Middle frontal gyrus (tissue), 1 donor: ENCODE data around the gene SERPINE1.
"Not testable (repeated sequence)": the region's sequence is repeated elsewhere in the genome, so short reads cannot be mapped to it uniquely, and the experiment has no call there.

Source experiments
- DNase-seq: peaks from one replicate; pipeline ENCODE4 v3.0.0-alpha.2; 2015; ENCODE audit warnings: low spot score; ENCODE audit errors: extremely low spot score

SERPINE1 gene

DNA sequence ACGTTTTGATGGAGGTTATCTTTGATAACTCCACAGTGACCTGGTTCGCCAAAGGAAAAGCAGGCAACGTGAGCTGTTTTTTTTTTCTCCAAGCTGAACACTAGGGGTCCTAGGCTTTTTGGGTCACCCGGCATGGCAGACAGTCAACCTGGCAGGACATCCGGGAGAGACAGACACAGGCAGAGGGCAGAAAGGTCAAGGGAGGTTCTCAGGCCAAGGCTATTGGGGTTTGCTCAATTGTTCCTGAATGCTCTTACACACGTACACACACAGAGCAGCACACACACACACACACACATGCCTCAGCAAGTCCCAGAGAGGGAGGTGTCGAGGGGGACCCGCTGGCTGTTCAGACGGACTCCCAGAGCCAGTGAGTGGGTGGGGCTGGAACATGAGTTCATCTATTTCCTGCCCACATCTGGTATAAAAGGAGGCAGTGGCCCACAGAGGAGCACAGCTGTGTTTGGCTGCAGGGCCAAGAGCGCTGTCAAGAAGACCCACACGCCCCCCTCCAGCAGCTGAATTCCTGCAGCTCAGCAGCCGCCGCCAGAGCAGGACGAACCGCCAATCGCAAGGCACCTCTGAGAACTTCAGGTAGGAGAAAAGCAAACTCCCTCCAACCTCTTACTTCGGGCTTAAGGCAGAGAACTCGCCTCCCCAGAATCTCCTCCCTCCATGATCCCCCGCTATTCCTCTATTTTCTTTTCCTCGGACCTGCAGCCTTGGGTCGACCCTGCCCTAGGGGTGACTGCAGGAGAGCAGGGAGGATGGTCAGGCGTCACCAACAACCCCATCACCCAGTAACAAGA, at the start of gene SERPINE1:
Gene SERPINE1, plus strand, starts transcription at position 454 of the 809 bp plus-strand sequence. CDS start 1,290 bp downstream, outside the sequence.
- DNase-seq = no peak

DNA sequence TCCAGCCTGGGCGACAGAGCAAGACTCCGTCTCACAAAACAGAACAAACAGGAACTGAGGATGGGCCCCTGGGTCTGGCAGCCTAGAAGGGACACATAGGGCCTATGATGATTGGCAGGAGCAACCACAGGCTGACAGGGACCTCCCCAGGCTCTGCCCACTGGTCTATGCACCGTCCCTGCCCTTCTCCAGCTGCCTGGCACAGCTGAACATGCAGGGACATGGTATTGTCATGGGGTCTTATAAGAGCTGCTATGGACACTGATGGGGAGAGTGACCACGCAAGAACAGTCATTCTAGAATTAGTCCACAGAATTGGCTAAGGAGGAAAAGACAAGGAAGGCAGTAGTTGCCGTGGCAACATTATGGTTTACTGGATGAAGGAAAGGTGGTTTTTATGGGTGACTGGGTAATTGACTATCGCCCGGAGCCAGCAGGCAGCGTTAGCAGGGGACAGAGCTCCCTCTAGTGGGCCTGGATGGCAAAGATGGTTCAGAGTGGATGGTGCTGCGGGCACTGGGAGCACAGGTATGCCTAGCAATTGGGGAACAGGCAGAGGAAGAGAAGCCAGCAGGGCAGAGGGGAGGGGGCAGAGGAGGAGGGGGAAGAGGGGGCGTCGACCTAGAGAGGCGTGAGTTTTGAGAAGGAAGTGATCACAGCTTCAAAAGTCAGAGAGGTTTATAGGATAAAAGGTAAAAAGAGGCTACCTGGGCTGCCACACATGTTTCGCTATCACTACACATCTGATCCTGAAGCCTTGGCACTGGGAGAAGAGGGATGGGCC, 49.4 kb upstream of the SERPINE1 start:
- DNase-seq = peak; percentile 62

DNA sequence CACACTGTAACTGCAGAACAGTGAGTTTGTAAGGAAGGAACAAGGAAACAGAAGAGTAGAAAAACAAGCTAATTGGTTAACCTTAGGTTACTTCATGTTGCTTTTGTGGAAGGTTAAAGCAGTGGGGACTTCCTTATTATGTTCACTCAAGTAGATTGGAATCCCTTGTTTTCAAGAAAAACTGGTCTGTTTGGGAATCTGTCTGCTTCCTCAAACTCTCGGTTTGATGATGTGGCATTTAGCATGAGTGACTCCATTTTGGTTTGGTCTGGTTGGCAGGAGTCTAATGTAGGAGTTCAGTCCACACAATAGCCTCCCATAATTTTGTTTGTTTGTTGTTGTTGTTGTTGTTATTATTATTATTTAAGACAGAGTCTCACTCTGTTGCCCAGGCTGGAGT, 45.5 kb upstream of the SERPINE1 start:
- DNase-seq = no peak

DNA sequence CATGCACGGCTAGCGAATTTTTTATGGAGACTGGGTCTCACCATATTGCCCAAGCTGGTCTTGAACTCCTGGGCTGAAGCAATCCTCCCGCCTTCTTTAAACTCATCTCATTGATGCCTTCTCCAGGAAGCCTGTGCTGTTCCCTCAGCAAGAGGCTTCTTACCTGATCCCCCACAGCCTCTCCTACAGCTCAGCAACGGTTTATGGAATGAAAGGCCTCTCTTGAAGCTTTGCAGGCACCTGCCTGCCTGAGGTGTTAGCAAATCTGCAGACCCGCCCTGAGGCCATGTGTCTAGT, 42.1 kb upstream of the SERPINE1 start:
- DNase-seq = no peak

DNA sequence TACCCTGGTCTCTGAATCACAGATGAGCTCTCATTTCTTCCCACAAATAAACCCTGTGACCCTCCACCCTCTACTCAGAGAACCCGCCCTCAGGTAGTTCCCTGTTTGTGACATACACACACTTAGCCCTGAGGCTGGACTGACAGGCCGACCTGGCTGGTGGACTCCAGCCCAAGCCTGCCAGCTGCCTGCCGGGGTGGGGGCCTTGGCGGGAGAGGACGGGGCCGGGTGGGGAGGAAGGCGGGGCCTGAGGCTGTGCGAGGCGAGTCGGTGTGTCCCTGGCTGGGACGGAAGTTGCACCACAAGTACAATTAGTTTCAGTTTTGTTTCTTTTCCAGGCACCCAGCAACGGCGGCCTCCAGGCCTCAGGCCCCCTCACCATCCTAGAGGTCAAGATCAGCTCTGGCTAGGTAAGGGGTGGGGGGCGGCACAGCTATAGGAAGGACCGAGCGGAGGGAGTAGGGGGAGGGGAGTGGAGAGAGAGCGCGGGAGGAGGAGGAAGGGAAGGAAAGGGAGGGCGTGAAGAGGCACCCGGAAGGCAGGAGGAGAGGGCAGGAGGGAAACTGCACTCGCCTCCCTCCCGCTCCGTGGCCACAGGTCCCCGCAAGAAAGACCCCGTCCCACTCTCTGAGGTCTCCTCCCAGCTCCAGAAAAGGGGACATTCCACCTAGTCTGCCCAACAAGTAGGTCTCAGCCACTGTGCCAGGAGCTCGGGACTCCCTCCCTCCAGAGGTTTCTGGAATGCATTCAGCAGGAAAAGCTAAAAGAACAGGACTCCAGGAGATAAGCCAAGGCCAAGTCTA, 41.5 kb upstream of the SERPINE1 start, which contains the start of gene TRIM56:
Gene TRIM56, plus strand, starts transcription at position 320 of the 803 bp plus-strand sequence. CDS start 1,832 bp downstream, outside the sequence.
- DNase-seq = no peak

DNA sequence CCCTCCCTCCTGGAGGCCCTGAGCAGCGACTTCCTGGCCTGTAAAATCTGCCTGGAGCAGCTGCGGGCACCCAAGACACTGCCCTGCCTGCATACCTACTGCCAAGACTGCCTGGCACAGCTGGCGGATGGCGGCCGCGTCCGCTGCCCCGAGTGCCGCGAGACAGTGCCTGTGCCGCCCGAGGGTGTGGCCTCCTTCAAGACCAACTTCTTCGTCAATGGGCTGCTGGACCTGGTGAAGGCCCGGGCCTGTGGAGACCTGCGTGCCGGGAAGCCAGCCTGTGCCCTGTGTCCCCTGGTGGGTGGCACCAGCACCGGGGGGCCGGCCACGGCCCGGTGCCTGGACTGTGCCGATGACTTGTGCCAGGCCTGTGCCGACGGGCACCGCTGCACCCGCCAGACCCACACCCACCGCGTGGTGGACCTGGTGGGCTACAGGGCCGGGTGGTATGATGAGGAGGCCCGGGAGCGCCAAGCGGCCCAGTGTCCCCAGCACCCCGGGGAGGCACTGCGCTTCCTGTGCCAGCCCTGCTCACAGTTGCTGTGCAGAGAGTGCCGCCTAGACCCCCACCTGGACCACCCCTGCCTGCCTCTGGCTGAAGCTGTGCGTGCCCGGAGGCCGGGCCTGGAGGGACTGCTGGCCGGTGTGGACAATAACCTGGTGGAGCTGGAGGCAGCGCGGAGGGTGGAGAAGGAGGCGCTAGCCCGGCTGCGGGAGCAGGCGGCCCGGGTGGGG, 39.4 kb upstream of the SERPINE1 start:
- no peak for DNase-seq

DNA sequence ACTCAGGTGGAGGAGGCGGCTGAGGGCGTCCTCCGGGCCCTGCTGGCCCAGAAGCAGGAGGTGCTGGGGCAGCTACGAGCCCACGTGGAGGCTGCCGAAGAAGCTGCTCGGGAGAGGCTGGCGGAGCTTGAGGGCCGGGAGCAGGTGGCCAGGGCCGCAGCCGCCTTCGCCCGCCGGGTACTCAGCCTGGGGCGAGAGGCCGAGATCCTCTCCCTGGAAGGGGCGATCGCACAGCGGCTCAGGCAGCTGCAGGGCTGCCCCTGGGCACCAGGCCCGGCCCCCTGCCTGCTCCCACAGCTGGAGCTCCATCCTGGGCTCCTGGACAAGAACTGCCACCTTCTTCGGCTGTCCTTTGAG, 38.9 kb upstream of the SERPINE1 start:
- DNase-seq = no peak

DNA sequence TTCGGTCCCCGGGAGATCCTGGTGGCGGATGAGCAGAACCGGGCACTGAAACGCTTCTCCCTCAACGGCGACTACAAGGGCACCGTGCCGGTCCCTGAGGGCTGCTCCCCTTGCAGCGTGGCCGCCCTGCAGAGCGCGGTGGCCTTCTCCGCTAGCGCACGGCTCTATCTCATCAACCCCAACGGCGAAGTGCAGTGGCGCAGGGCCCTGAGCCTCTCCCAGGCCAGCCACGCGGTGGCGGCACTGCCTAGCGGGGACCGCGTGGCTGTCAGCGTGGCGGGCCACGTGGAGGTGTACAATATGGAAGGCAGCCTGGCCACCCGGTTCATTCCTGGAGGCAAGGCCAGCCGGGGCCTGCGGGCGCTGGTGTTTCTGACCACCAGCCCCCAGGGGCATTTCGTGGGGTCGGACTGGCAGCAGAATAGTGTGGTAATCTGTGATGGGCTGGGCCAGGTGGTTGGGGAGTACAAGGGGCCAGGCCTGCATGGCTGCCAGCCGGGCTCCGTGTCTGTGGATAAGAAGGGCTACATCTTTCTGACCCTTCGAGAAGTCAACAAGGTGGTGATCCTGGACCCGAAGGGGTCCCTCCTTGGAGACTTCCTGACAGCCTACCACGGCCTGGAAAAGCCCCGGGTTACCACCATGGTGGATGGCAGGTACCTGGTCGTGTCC, 37.9 kb upstream of the SERPINE1 start:
- DNase-seq = no peak

DNA sequence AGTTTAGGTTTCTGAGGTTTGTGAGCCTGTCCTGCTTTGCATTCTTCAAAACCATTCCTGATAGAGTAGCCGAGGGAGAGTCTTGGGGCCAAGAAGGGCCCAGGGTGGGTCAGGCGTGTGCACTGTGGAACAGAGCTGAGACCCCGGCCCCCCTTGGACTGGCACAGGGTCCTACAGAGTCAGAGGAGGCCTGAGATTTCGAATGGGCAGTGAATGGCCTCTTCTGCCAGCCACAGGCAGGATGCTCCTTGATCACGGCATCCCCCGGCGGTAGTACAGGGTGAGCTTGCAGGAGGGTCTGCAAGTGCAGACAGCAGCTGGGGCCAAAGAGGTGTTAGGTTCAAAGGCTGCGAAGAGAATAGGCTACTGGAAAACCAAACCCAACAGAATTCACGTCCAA, 37.0 kb upstream of the SERPINE1 start:
- no peak for DNase-seq

DNA sequence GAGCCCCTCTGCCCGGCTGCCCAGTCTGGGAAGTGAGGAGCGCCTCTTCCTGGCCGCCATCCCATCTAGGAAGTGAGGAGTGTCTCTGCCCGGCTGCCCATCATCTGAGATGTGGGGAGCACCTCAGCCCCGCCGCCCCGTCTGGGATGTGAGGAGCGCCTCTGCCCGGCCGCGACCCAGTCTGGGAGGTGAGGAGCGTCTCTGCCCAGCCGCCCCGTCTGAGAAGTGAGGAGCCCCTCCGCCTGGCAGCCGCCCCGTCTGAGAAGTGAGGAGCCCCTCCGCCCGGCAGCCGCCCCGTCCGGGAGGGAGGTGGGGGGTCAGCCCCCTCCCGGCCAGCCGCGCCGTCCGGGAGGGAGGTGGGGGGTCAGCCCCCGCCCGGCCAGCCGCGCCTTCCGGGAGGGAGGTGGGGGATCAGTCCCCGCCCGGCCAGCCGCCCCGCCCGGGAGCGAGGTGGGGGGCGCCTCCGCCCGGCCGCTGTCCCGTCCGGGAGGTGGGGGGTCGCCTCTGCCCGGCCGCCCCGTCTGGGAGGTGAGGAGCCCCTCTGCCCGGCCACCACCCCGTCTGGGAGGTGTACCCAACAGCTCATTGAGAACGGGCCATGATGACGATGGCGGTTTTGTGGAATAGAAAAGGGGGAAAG, 34.5 kb upstream of the SERPINE1 start:
- not testable (repeated sequence) for DNase-seq

DNA sequence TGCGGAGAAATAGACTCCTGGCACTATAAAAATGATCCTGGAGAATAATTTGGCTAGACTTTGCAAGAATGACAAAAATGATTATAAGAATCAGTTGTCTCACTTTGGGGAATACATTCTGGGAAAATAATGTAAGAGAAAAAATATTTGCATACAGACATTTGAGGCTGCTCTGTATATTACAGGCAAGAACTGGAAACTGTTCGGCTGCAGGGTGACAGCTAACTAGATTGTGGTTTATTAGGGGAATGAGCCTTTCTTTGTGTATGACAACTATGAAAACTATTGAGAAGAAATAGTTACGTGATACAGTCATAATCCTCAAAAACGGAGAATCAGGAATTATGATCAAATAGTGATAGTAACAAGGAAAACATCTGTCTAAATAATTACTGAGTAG, 33.0 kb upstream of the SERPINE1 start:
- no peak for DNase-seq

DNA sequence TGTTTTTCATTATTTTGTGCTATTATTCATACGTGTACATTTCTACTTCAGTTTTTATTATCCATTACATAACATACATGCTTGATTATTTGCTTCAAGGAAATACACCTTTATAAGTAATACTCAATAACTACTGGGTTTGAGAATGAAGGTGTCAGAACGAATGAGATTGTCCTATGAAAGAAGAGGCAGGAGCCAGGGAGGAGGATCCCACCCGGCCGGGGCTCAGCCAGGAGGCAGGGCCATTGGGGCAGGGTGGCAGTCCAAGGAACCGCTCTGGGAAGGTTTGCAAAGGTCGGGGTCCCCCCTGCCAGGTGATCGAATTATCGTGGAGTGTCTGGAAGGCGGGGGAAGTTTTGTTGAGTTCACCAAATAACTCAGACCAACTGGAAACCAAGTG, 32.5 kb upstream of the SERPINE1 start:
- DNase-seq = no peak

DNA sequence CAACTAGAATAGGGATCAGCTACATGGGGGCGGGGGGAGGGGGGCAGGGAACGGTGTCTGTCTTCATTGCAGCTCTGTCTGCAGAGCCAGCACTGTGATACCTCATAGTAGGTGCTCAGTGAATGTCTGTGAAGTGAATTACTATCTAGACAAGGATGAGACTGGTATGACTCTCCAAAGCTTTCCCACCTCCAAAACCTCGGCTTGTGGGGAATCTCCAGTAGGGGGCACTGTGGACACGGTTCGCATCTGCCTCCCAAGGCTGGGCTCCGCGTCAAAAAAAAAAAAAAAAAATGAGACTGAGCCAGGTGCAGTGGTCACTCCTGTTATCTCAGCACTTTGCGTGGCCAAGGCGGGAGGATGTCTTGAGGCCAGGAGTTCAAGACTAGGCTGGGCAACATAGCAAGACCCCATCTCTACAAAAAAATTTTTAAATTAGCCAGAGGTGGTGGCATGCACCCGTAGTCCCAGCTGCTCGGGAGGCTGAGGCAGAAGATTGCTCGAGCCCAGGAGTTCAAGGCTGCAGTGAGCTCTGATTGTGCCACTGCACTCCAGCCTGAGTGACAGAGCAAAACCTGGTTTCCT, 32.0 kb upstream of the SERPINE1 start:
- no peak for DNase-seq

DNA sequence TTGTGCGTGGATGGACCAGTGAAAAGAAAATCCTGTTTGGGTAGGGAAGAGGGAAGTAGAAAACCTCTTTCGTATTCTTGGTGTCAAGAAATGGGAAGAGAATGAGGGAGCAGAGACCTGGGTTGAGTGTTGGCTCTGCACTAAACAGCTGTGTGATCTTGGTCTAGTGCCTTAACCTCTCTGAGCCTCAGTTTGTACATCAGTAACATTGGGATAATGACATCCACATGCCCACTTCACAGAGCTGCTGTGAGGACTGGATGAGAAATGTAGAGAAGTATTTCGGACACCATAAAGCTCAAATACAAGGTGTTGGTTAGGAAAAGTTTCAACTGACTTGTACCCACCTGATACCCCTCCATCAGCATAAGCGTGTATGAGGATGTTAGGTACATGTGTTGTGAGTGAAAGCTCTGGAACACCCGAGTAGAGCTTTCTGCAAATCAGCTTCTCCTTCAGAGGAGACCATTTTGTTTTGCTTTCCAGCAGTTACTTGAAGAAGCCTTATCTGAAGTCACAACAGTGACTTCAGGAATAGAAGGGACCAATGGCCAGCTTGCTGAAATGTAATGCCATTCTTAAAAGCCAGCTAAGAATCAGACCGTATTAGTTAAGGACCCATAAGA, 30.5 kb upstream of the SERPINE1 start:
- no peak for DNase-seq

DNA sequence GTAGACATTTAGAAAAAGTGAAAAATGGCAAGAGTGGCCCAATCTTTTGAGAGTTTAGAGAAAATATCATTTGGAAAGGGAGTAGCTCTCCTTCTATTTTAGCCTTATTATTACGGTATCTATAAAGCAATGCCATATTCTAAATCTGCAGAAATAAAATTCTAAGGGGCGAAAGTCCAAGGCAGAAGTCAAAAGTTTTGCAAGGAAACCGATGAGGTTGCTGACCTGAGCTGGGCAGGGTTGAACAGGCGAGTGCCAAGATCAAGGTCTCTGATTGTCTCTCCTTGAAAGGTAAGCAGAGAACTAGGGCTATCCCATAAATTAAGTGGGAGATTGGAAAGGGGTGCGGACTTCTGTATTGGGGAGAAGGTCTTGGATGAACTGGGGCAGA, 30.0 kb upstream of the SERPINE1 start:
- DNase-seq = no peak

DNA sequence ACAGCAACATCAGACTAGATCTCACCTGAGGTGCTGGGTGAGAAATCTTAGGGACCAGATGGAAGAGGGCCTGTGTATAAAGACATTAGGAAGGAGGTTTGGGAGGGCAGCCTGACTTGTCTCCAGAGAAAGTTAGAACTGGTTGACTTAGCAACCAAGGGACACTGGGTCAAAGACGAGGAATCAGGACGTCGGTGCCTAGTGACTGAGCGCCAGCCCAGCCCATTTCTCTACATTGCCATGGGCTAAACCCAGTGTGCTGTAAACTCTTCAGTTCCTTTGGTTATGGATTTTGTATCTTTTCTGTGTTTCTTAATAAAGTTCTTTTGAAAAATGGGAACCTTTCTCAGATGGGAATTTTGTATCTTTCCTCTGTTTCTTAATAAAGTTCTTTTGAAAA, 29.3 kb upstream of the SERPINE1 start:
- no peak for DNase-seq

DNA sequence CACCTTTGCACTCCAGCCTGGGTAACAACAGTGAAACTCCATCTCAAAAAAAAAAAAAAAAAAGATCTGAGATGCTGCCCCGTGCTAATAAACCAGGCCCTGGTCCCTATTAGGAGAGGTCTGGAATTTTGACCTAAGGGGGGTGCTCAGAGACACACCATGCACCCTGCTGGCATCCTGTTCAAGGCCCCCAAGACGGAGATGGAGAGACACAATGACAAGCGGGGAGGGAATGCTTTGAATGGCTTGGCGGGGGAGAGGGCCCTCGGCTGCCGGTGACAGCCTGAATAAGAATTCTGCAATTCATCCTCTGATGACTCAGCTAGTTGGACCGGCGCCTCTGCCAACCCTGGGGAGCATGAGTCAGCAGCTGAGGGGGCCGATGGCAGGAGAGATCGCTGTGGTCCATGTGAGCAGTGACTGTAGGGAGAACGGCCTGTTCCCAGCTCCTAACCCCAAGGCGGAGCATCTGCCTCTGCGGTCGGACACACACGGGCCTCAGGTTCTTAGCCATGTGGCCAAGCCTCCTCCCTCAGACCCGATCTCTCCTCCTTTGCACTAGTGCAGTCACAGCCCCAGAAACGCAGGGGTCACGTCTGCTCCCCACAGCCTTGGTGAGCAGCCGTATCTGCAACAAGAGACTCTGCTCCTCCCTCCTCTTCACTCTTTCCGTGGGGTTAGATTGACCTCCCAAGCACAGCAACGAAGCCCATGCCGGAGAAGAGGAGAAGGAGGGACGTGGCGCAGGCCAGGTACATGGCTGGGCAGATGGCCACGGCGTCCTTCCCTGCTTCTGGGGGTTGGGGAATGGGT, 26.7 kb upstream of the SERPINE1 start:
- peak; percentile 79 for DNase-seq
